Activated CD8-positive, alpha-beta T cell treated with anti-CD3 and anti-CD28 coated beads for 36 hours (primary cell): Measurements from ENCODE around the gene STRA8. TPM values are rescaled to one million over a fixed set of nuclear protein-coding genes. Genes with fewer than 3 reads are reported as not detected.

Experiments
- ATAC-seq: fragments of 200-7000 bp; cut with Tn5 transposase; one replicate; pipeline ENCODE4 v1.10.0; 2021; ENCODE audit warnings: mild to moderate bottlenecking, moderate library complexity
- CTCF ChIA-PET: fragments of 350-600 bp; sonication (Branson Sonifier 250); formaldehyde crosslinking; loops from one replicate; lab custom pipeline; 2021; ENCODE audit warnings: antibody characterized with exemption; lab: Charles Lee
- POLR2A ChIA-PET: fragments of 350-600 bp; sonication (Branson Sonifier 250); formaldehyde crosslinking; loops from one replicate; lab custom pipeline; 2021; ENCODE audit warnings: antibody characterized with exemption; lab: Charles Lee
- DNase-seq: peaks from one replicate; pipeline ENCODE4 v3.0.0-alpha.2; 2020
- H3K27ac Mint-ChIP-seq: one replicate; pipeline ENCODE4 v1.8.0; 2021; ENCODE audit warnings: mild to moderate bottlenecking, mixed read lengths
- H3K27me3 Mint-ChIP-seq: one replicate; pipeline ENCODE4 v1.8.0; 2021; ENCODE audit warnings: mixed read lengths
- H3K36me3 Mint-ChIP-seq: one replicate; pipeline ENCODE4 v1.8.0; 2021; ENCODE audit warnings: low read depth, mixed read lengths
- H3K4me1 Mint-ChIP-seq: one replicate; pipeline ENCODE4 v1.8.0; 2021; ENCODE audit warnings: low read depth, mixed read lengths
- H3K4me3 Mint-ChIP-seq: one replicate; pipeline ENCODE4 v1.8.0; 2021; ENCODE audit warnings: mild to moderate bottlenecking, moderate library complexity, mixed read lengths
- H3K9me3 Mint-ChIP-seq: one replicate; pipeline ENCODE4 v1.8.0; 2021; ENCODE audit warnings: mixed read lengths
- intact Hi-C: fragments of 100-400 bp; cut with micrococcal nuclease; formaldehyde crosslinking; loops from one replicate; pipeline ENCODE4 v1.10.0; 2022
- total RNA-seq, 2 experiments: library from RNA; stranded (reverse); gene quantifications; one replicate each; pipeline ENCODE4 v1.2.3, GENCODE V29; 2021
- TF ChIP-seq, protein P1 (sequence below): fragments of 200-600 bp; IDR thresholded peaks from one replicate; pipeline ENCODE4 v1.8.0; 2022; ENCODE audit warnings: antibody characterized with exemption, mild to moderate bottlenecking

Gene STRA8
- total RNA-seq, 2 experiments from 2014 or later, result not detected

DNA sequence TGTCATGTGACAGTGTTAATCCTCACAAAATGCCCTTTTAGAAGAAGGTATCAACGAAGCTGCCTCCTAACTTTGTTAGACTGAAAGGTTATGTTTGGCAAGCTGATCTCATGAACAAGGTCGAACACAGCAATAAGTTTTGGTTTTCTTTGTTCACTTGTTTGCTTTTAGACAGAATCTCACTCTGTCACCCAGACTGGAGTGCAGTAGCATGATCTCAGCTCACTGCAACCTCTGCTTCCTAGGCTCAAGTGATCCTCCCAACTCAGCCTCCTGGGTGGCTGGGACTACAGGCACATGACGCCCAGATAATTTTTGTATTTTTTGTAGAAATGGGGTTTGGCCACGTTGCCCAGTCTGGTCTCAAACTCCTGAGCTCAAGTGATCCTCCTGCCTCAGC lies 1.1 kb downstream of the STRA8 start:
- intact Hi-C loops, result no loop called here
- ChIA-PET POLR2A (no interaction called here), CTCF (no interaction called here)
- H3K4me3 Mint-ChIP-seq, result no peak overlapping the region
- TF ChIP-seq, protein P1, sequence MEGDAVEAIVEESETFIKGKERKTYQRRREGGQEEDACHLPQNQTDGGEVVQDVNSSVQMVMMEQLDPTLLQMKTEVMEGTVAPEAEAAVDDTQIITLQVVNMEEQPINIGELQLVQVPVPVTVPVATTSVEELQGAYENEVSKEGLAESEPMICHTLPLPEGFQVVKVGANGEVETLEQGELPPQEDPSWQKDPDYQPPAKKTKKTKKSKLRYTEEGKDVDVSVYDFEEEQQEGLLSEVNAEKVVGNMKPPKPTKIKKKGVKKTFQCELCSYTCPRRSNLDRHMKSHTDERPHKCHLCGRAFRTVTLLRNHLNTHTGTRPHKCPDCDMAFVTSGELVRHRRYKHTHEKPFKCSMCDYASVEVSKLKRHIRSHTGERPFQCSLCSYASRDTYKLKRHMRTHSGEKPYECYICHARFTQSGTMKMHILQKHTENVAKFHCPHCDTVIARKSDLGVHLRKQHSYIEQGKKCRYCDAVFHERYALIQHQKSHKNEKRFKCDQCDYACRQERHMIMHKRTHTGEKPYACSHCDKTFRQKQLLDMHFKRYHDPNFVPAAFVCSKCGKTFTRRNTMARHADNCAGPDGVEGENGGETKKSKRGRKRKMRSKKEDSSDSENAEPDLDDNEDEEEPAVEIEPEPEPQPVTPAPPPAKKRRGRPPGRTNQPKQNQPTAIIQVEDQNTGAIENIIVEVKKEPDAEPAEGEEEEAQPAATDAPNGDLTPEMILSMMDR, result no peak
- no peak for DNase-seq
- no peaks in the 10 kb centered on the region for H3K9me3 Mint-ChIP-seq
- H3K36me3 Mint-ChIP-seq, result no peaks in the 10 kb centered on the region
- H3K27me3 Mint-ChIP-seq, result no peaks in the 10 kb centered on the region
- no peak for ATAC-seq
- peaks cover 5% of the 10 kb centered on the region for H3K4me1 Mint-ChIP-seq
- H3K27ac Mint-ChIP-seq, result no peak overlapping the region

DNA sequence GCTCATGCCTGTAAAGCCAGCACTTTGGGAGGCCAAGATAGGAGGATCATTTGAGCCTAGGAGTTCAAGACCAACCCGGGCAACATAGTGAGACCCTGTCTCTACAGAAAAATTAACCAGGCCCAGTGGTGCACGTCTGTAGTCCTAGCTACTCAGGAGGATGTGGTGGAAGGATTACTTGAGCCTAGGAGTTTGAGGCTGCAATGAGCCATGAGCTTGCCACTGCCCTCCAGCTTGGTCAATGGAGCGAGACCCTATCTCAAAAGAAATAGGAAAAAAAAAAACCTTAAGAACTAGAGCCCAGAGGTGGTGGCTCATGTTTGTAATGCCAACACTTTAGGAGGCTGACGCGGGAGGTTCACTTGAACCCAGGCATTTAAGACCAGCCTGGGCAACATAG lies 2.2 kb downstream of the STRA8 start:
- Mint-ChIP-seq H3K9me3 (no peaks in the 10 kb centered on the region), H3K4me3 (no peak overlapping the region), H3K36me3 (no peaks in the 10 kb centered on the region), H3K4me1 (peaks cover 5% of the 10 kb centered on the region), H3K27ac (no peak overlapping the region), H3K27me3 (no peaks in the 10 kb centered on the region)
- ATAC-seq (no peak), DNase-seq (no peak)
- intact Hi-C loops, result no loop called here
- ChIA-PET POLR2A (no interaction called here), CTCF (no interaction called here)
- TF ChIP-seq, protein P1, result no peak

DNA sequence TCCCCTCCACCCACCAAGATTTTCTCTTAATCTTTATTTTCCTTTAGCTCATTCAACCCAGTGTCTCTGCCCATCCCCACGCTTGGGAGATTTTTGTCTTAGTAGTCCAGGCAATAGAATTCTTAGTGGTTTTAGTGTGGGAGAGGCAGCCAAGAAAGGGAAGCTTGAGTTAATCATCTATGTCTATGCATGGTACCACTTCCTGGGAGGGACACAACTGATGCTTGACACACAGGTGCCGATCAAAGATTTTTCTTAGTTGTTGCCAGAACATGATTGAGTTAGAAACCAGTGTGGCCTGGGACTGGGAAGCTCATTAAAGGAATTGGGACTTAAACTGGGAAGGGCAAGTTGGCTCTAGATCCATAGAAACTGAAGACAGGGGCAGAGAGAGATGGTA lies 3.1 kb downstream of the STRA8 start:
- Mint-ChIP-seq H3K36me3 (no peaks in the 10 kb centered on the region), H3K27ac (no peak overlapping the region), H3K4me3 (no peak overlapping the region), H3K4me1 (peaks cover 5% of the 10 kb centered on the region), H3K9me3 (no peaks in the 10 kb centered on the region), H3K27me3 (peaks cover 3% of the 10 kb centered on the region)
- intact Hi-C loops, result no loop called here
- TF ChIP-seq, protein P1, result no peak
- ATAC-seq (no peak), DNase-seq (no peak)
- CTCF ChIA-PET, result interaction anchor here (1.2 kb wide), 1 partner anchor 143 kb away, joined by 3 read pairs; no protein-coding TSS in a partner anchor
- POLR2A ChIA-PET, result no interaction called here

DNA sequence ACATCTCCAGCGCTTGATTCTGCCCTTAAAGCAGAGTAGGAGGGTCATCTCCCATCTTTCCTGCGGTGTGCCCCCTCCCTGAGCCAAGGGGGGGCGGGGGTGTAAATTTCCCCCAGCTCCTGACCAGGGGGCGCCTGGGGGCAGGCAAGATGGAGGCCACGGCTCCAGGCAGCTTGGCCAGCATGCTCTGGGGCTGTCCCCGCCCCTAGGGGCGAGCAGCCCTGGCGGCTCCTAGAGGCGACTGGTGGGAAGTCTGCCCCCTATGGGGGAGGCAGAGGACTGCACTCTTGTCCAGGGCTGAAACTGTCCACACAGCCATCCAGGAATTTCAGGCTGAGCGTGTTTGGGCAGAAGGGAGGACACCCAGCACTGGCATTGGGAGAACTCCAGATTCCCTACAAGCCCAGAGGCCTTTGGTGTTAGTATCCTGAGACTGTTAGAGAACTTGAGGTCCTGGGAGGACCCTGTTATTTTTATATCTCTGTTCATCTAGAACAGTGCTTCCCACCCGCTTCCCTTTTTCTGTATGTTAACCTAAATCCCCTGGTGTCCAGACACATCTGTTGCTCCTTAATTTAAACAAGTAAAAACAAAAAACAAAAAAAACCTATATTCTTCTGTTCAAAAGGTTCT lies 4.6 kb downstream of the STRA8 start:
- POLR2A ChIA-PET, result interaction anchor here (0.7 kb wide), 1 partner anchor 520 kb away, joined by 3 read pairs; no protein-coding TSS in a partner anchor
- no peak overlapping the region for H3K4me3 Mint-ChIP-seq
- ATAC-seq (peak; percentile 73), DNase-seq (peak; percentile 20)
- H3K4me1 Mint-ChIP-seq, result peaks cover 5% of the 10 kb centered on the region
- intact Hi-C loops, result no loop called here
- peaks cover 6% of the 10 kb centered on the region for H3K27me3 Mint-ChIP-seq
- TF ChIP-seq, protein P1, result peak; percentile 72
- no peak overlapping the region for H3K27ac Mint-ChIP-seq
- H3K36me3 Mint-ChIP-seq, result no peaks in the 10 kb centered on the region
- H3K9me3 Mint-ChIP-seq, result no peaks in the 10 kb centered on the region
- CTCF ChIA-PET, result interaction anchor here (0.6 to 1.9 kb wide), 5 partner anchors 10 to 142 kb away, joined by 3 to 6 read pairs (median 3); no protein-coding TSS in a partner anchor

DNA sequence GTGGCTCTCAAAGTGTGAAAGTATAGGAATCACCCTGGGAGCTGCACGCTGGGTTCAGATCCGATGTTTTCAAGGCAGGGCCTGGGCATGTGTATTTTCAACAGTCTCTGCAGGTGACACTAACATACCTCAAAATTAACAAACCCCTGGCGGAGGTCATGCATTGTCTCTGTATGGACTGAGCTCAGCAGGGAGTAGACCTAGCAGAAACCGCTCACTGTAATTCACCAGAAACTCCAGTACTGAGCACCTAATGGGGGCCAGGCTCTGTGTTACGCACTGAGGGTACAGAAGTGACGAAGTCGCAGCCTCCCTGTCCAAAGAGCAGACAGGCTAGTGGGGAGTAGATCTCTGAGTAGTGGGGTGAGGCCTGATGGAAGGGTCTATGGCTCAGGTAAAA lies 5.6 kb downstream of the STRA8 start:
- DNase-seq (no peak), ATAC-seq (no peak)
- H3K36me3 Mint-ChIP-seq, result no peaks in the 10 kb centered on the region
- CTCF ChIA-PET, result interaction anchor here (0.6 to 1.9 kb wide), 3 partner anchors 9 to 68 kb away, joined by 3 to 6 read pairs (median 4); no protein-coding TSS in a partner anchor
- H3K27ac Mint-ChIP-seq, result no peak overlapping the region
- H3K27me3 Mint-ChIP-seq, result peaks cover 6% of the 10 kb centered on the region
- H3K4me1 Mint-ChIP-seq, result peaks cover 5% of the 10 kb centered on the region
- TF ChIP-seq, protein P1, result no peak
- intact Hi-C loops, result no loop called here
- H3K9me3 Mint-ChIP-seq, result no peaks in the 10 kb centered on the region
- POLR2A ChIA-PET, result interaction anchor here (0.7 kb wide), 1 partner anchor 519 kb away, joined by 3 read pairs; no protein-coding TSS in a partner anchor
- H3K4me3 Mint-ChIP-seq, result no peak overlapping the region
